HepG2 (cell line): ENCODE results near the gene ZMYND10. TPM values are rescaled to one million over a fixed set of nuclear protein-coding genes. Genes with fewer than 3 reads are reported as not detected.

Experiments used
- AGO2 ChIP-seq: fragments of 200-400 bp; formaldehyde crosslinking; optimal IDR thresholded peaks from 2 replicates; pipeline ENCODE3; 2017; ENCODE audit warnings: mild to moderate bottlenecking, low read depth, low read length, moderate library complexity
- ARHGAP35 ChIP-seq: sonication (generic); formaldehyde crosslinking; IDR thresholded peaks from 2 replicates; pipeline ENCODE4 v1.9.0; 2022; ENCODE audit warnings: mild to moderate bottlenecking, inconsistent platforms, moderate library complexity, missing genetic modification reagents, borderline replicate concordance
- E2F5 ChIP-seq: sonication (generic); formaldehyde crosslinking; conservative IDR thresholded peaks from 2 replicates; pipeline ENCODE4 v1.4.0; 2020; ENCODE audit warnings: missing genetic modification reagents
- HMGXB4 ChIP-seq, 2 experiments: sonication (generic) in 1 of 2; formaldehyde crosslinking in 1 of 2; IDR thresholded peaks; 2 replicates each; pipeline versions ENCODE4 v1.4.0 to v1.6.1; 2018 to 2020; ENCODE audit warnings: missing genetic modification reagents in 2 of 2, borderline replicate concordance in 1 of 2, low read depth in 1 of 2, mild to moderate bottlenecking in 1 of 2, missing biosample characterization in 1 of 2
- HNF4G ChIP-seq, 2 experiments: sonication (generic) in 1 of 2; formaldehyde crosslinking in 1 of 2; IDR thresholded peaks; 2 replicates each; pipeline versions ENCODE4 v1.4.0 to v1.6.1; 2011 to 2020; ENCODE audit warnings: borderline replicate concordance in 2 of 2, low read depth in 2 of 2, mild to moderate bottlenecking in 2 of 2, low read length in 1 of 2, missing genetic modification reagents in 1 of 2, moderate library complexity in 1 of 2
- HNRNPLL ChIP-seq: fragments of 200-400 bp; formaldehyde crosslinking; IDR thresholded peaks from 2 replicates; pipeline ENCODE4 v1.6.1; 2017; ENCODE audit warnings: mild to moderate bottlenecking, low read depth, low read length; ENCODE audit not compliant: poor library complexity, severe bottlenecking
- MEIS1 ChIP-seq: sonication (generic); formaldehyde crosslinking; IDR thresholded peaks from 2 replicates; pipeline ENCODE4 v1.9.0; 2021; ENCODE audit warnings: mild to moderate bottlenecking, missing genetic modification reagents, moderate library complexity, borderline replicate concordance
- MXD4 ChIP-seq: IDR thresholded peaks from 2 replicates; pipeline ENCODE4 v1.6.1; 2016; ENCODE audit warnings: mild to moderate bottlenecking, missing biosample characterization, missing genetic modification reagents
- MXI1 ChIP-seq: IDR thresholded peaks from 3 replicates; pipeline ENCODE4 v1.6.1; 2012; ENCODE audit warnings: low read depth, low read length, inconsistent platforms, borderline replicate concordance
- PHB2 ChIP-seq: fragments of 450-650 bp; IDR thresholded peaks from 2 replicates; pipeline ENCODE4 v1.6.1; 2018; ENCODE audit not compliant: partially characterized antibody
- RAD21 ChIP-seq: fragments of 450-650 bp; formaldehyde crosslinking; IDR thresholded peaks from 2 replicates; pipeline ENCODE4 v1.5.0; 2020; ENCODE audit warnings: mild to moderate bottlenecking
- REL ChIP-seq: sonication (generic); formaldehyde crosslinking; conservative IDR thresholded peaks from 2 replicates; pipeline ENCODE4 v1.8.0; 2022; ENCODE audit warnings: mild to moderate bottlenecking, missing genetic modification reagents, moderate library complexity
- SALL1 ChIP-seq: sonication (generic); formaldehyde crosslinking; IDR thresholded peaks from 2 replicates; pipeline ENCODE4 v1.8.0; 2022; ENCODE audit warnings: mild to moderate bottlenecking, missing genetic modification reagents
- SRSF1 ChIP-seq: fragments of 200-400 bp; formaldehyde crosslinking; optimal IDR thresholded peaks from 2 replicates; pipeline ENCODE3; 2017; ENCODE audit warnings: mild to moderate bottlenecking, low read depth, low read length, moderate library complexity
- TMF1 ChIP-seq: sonication (generic); formaldehyde crosslinking; IDR thresholded peaks from 2 replicates; pipeline ENCODE4 v1.8.1; 2022; ENCODE audit warnings: low read depth, missing genetic modification reagents
- YEATS2 ChIP-seq: sonication (generic); formaldehyde crosslinking; IDR thresholded peaks from 2 replicates; pipeline ENCODE4 v1.4.0; 2020; ENCODE audit warnings: missing genetic modification reagents, borderline replicate concordance
- ZBTB38 ChIP-seq: sonication (generic); formaldehyde crosslinking; IDR thresholded peaks from 2 replicates; pipeline ENCODE4 v1.5.1; 2020; ENCODE audit warnings: mild to moderate bottlenecking, missing genetic modification reagents
- ZNF33A ChIP-seq: sonication (generic); formaldehyde crosslinking; IDR thresholded peaks from 2 replicates; pipeline ENCODE4 v1.5.1; 2020; ENCODE audit warnings: missing genetic modification reagents, mild to moderate bottlenecking, moderate library complexity, borderline replicate concordance
- ZNF362 ChIP-seq: sonication (generic); formaldehyde crosslinking; IDR thresholded peaks from 2 replicates; pipeline ENCODE4 v1.4.0; 2020; ENCODE audit warnings: missing genetic modification reagents, mild to moderate bottlenecking, borderline replicate concordance
- ZNF414 ChIP-seq: sonication (generic); formaldehyde crosslinking; IDR thresholded peaks from 2 replicates; pipeline ENCODE4 v1.5.0; 2020; ENCODE audit warnings: missing genetic modification reagents
- ZNF564 ChIP-seq: sonication (generic); formaldehyde crosslinking; IDR thresholded peaks from 2 replicates; pipeline ENCODE4 v1.8.1; 2023; ENCODE audit warnings: mild to moderate bottlenecking, missing genetic modification reagents
- ZNF75D ChIP-seq: sonication (generic); formaldehyde crosslinking; IDR thresholded peaks from 2 replicates; pipeline ENCODE4 v1.8.1; 2023; ENCODE audit warnings: missing genetic modification reagents, mild to moderate bottlenecking, borderline replicate concordance
- ZNF780A ChIP-seq: sonication (generic); formaldehyde crosslinking; IDR thresholded peaks from 2 replicates; pipeline ENCODE4 v1.8.0; 2022; ENCODE audit warnings: mild to moderate bottlenecking, missing genetic modification reagents, moderate library complexity
- polyA plus RNA-seq, 8 experiments: library from polyadenylated mRNA; depleted of rRNA in 3 of 8; stranded (reverse) in 7 of 8; unstranded in 1 of 8; fragments of >200 nt; fragmentation: Illumina TruSeq in 4 of 8; extraction: Trizol in 4 of 8; gene quantifications; 2 replicates each; pipeline versions ENCODE4 v1.2.1 to v1.2.3, GENCODE V29; 2011 to 2016; ENCODE audit warnings: low read depth in 4 of 8, missing spikeins in 1 of 8, mixed read lengths in 1 of 8; ENCODE audit not compliant: insufficient read depth in 1 of 8
- total RNA-seq, 5 experiments: library from RNA; depleted of rRNA; stranded (reverse); fragments of >200 nt; fragmentation: Illumina TruSeq; extraction: Trizol; gene quantifications; 2 replicates each; pipeline ENCODE4 v1.2.3, GENCODE V29; 2016; ENCODE audit warnings: low read depth in 1 of 5

The ZMYND10 gene
- total and polyA plus RNA-seq, 2 of the 13 experiments (the other 11 are each of a cell fraction or from before 2014, with no cell fraction given), result 0.60 to 0.74 TPM

GRCh38 chr3:50303013-50303815 lies 42.3 kb downstream of the ZMYND10 start, which contains the start of gene HYAL1 (continued):
- TF ChIP-seq ZNF780A (no peak), AGO2 (peak; percentile 82), ZNF362 (0 out of 2 replicates have a peak, but pooled peaks have one; percentile 47), HNRNPLL (peak; percentile 34), E2F5 (CRISPR knock-in tag) (peak; percentile 76), MEIS1 (no peak; the same call in 1 of the 2 replicates), ZBTB38 (CRISPR knock-in tag) (peak; percentile 19; the same call in 1 of the 2 replicates), REL (no peak), ZNF75D (CRISPR knock-in tag) (no peak), HNF4G (IDR thresholded peaks at IDR 0.05; ENCODE audit: borderline replicate concordance, low read depth, low read length) (peak; percentile 28; the same call in 1 of the 2 replicates), HNF4G (CRISPR knock-in tag; IDR thresholded peaks at IDR 0.05; ENCODE audit: borderline replicate concordance, low read depth) (peak; percentile 60; the same call in 1 of the 2 replicates), ARHGAP35 (peak; percentile 90; the same call in 1 of the 2 replicates), TMF1 (CRISPR knock-in tag) (peak; percentile 63; the same call in 1 of the 2 replicates), ZNF33A (CRISPR knock-in tag) (peak; percentile 69; the same call in 1 of the 2 replicates), PHB2 (no peak), ZNF414 (CRISPR knock-in tag) (peak; percentile 68; the same call in 1 of the 2 replicates), YEATS2 (peak; percentile 71; the same call in 1 of the 2 replicates), SALL1 (CRISPR knock-in tag) (peak; percentile 20; the same call in 1 of the 2 replicates), ZNF564 (CRISPR knock-in tag) (peak; percentile 42), HMGXB4 (CRISPR knock-in tag; IDR thresholded peaks at IDR 0.05; ENCODE audit: borderline replicate concordance in 1 of 2, low read depth in 1 of 2) (peak; percentile 82 to 93), SRSF1 (peak; percentile 90), MXD4 (0 out of 2 replicates have a peak, but pooled peaks have one; percentile 50), MXI1 (peak; percentile 79; the same call in 1 of the 3 replicates), RAD21 (peak; percentile 86)
